ENCODE results near the gene CHP1. TPM values are rescaled to one million over a fixed set of nuclear protein-coding genes. Genes with fewer than 3 reads are reported as not detected.

The CHP1 gene
- total RNA-seq, 1 experiment from 2014 or later: 76.5 TPM

Other genes starting within 250 kb of the CHP1 start
- gene INO80, start 115.0 kb upstream of the CHP1 start, total RNA-seq (2021): 19.5 to 20.9 TPM (median 20.6 TPM) in 3 replicates
- gene EXD1, start 511 bp upstream of the CHP1 start, total RNA-seq (2021): 0.26 to 0.44 TPM (median 0.37 TPM) in 3 replicates
- 28.9 to 33.7 TPM (median 30.4 TPM) in 3 replicates for gene OIP5, start 101.3 kb downstream of the CHP1 start, total RNA-seq (2021)
- gene NUSAP1, start 101.6 kb downstream of the CHP1 start, total RNA-seq (2021): 129 to 138 TPM (median 135 TPM) in 3 replicates
- 15.9 to 18.1 TPM (median 16.5 TPM) in 3 replicates for gene NDUFAF1, start 171.2 kb downstream of the CHP1 start, total RNA-seq (2021)
- gene RTF1, start 185.8 kb downstream of the CHP1 start, total RNA-seq (2021): 49.1 to 53.3 TPM (median 52.3 TPM) in 3 replicates